ENCODE results near the gene BBOX1. TPM values are rescaled to one million over a fixed set of nuclear protein-coding genes. Genes with fewer than 3 reads are reported as not detected.

The BBOX1 gene
- total and polyA plus RNA-seq, 2 donors (not counting 3 experiments of a cell fraction or from before 2014, with no cell fraction given) = not detected

GRCh38 chr11:27008811-27009535, 31.6 kb upstream of the BBOX1 start:
- dilution Hi-C loops (cut with MboI; ENCODE audit: extremely low pct_ligation_motif_present, low sequenced_read_pairs) (no loop called here), intact Hi-C loops (cut with micrococcal nuclease) (no loop called here)
- Histone ChIP-seq H3K79me2 (ENCODE audit: control insufficient read depth, insufficient read depth, low read length) (no peaks in the 10 kb centered on the region), H3K27me3 (ENCODE audit: control insufficient read depth in 2 of 2, insufficient read depth in 2 of 2, low read length in 2 of 2) (no peaks in the 10 kb centered on the region), H3K4me3 (replicated peaks in 1 of 3; ENCODE audit: insufficient read depth in 1 of 3, low read depth in 1 of 3, low read length in 3 of 3) (no peak overlapping the region), H3K36me3 (ENCODE audit: control insufficient read depth in 2 of 2, extremely low read depth in 1 of 2, insufficient read depth in 2 of 2, low read length in 2 of 2) (no peaks in the 10 kb centered on the region), H3K9ac (replicated peaks; ENCODE audit: extremely low read depth, insufficient read depth, low read length) (no peak overlapping the region), H3K9me3 (replicated peaks; ENCODE audit: control insufficient read depth, insufficient read depth, low read length) (no peaks in the 10 kb centered on the region), H3K4me1 (ENCODE audit: control insufficient read depth, extremely low read depth, insufficient read depth, low read length) (no peaks in the 10 kb centered on the region), H2AFZ (ENCODE audit: low read depth, low read length) (no peak overlapping the region), H3K27ac (ENCODE audit: insufficient read depth, low read depth, low read length) (no peak overlapping the region), H3K9me1 (replicated peaks; ENCODE audit: control insufficient read depth, extremely low read depth, insufficient read depth, low read length) (no peaks in the 10 kb centered on the region), H4K20me1 (replicated peaks; ENCODE audit: control insufficient read depth, extremely low read depth, insufficient read depth, low read length) (no peaks in the 10 kb centered on the region), H3K4me2 (ENCODE audit: insufficient read depth, low read length) (no peak overlapping the region)
- ChIA-PET POLR2A (no interaction called here), CTCF (no interaction called here)
- BruUV-seq (replicated peaks) = no TSS peak
- FAIRE-seq (no peak), DNase-seq (ENCODE audit: low read depth, low spot score) (no peak)
- TF ChIP-seq JUN (IDR thresholded peaks at IDR 0.05; ENCODE audit: borderline replicate concordance, insufficient read depth, insufficient read length, low read depth) (no peak), EZH2 (IDR thresholded peaks at IDR 0.05; ENCODE audit: borderline replicate concordance, low read depth, low read length, severe bottlenecking) (no peak), GATA2 (IDR thresholded peaks at IDR 0.05; ENCODE audit: insufficient read depth, insufficient read length, low read depth, low read length) (no peak), MAX (IDR thresholded peaks at IDR 0.05; ENCODE audit: insufficient read depth, insufficient read length) (no peak), CTCF (IDR thresholded peaks at IDR 0.05; ENCODE audit: extremely low read depth in 1 of 2, insufficient read depth in 1 of 2, low read depth in 1 of 2, low read length in 2 of 2) (no peak), POLR2A (IDR thresholded peaks at IDR 0.05; ENCODE audit: low read depth, low read length) (no peak), MYC (IDR thresholded peaks at IDR 0.05; ENCODE audit: low read depth, low read length) (no peak), POLR2AphosphoS5 (IDR thresholded peaks at IDR 0.05; ENCODE audit: insufficient read depth, low read depth, low read length) (no peak), FOS (IDR thresholded peaks at IDR 0.05; ENCODE audit: borderline replicate concordance, insufficient read depth, low read length) (no peak)
